T-helper 1 cell (primary cell): ENCODE measurements around the gene NRIP1.
A peak's percentile ranks its signal among the peaks of the same experiment; 100 is the strongest.

Experiments used
- DNase-seq, 5 donors: peaks; one replicate each; pipeline ENCODE4 v3.0.0-alpha.2; 2012 to 2020

Gene NRIP1

DNA sequence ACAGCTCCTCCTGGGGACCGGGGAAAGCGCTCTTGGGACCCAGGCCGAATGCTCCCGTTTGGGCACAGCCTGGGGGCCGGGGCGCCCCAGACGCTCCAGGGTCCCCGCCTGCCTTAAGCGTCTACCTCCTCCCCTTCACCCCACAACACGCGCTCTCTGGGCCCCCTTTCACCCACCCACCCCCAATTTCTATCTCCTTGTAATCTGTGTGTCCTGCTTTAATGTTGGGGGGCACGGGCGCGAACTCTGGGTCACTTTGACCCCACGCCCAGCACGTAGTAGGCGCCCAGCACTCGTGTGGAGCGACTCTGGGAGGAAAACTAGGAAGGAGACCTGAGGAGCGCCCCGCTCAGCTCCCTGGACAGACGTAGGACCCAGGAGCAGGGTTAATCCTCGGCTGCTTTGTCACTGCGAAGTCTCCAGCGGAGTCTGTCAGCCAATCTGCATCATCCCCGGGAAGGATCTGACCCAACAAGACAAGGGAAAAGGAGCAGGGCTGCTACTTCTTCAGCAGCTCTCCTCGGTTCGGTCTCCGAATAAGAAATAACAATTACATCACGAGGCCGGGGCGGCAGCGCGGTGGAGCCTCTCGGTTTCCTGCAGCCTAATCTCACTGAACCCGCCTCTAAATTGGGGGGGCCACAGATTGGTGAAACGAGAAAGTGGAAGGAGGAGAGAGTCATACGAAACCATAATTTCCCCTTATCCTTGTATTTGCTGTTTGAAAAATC is 757 bp upstream of the NRIP1 start:
- DNase-seq = peak; percentile 34 to 69 (median 60)

DNA sequence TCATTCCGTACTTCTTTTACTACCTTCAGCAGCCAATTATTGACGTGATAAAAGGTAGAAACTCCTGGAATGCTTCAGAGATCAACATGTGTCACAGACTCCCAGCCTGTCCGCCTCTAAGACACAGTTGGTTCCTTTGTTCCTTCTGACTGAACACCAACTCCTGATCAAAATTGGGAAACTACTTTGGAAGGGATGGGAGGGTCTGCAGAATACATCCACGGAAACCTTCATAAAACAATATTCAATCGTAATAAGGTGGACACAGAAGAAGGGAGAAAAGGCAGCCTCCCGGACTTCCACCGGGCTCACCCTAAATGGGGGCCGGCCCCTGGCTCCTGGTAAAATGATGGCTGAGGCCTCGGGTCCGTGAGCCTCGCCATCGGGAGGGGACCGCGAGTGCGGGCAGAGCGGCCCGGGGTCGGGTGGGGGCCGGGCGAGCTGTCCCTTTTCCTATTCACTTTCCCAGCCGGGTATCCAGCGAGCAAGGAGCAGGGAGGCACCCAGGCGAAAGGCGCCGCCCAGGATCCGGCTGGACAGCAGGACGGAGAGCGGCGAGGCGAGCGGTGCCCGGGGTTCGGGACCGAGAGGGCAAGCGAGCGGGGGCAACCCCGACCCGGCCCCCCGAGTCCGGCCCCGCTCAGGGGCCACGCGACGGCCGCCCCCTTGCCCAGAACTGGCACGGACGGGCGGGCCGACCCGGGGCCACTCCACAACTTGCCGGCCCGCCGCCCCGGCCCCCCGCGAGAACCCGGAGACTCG is 805 bp downstream of the NRIP1 start:
- peak in 1 of 5 donors; percentile 11 for DNase-seq

DNA sequence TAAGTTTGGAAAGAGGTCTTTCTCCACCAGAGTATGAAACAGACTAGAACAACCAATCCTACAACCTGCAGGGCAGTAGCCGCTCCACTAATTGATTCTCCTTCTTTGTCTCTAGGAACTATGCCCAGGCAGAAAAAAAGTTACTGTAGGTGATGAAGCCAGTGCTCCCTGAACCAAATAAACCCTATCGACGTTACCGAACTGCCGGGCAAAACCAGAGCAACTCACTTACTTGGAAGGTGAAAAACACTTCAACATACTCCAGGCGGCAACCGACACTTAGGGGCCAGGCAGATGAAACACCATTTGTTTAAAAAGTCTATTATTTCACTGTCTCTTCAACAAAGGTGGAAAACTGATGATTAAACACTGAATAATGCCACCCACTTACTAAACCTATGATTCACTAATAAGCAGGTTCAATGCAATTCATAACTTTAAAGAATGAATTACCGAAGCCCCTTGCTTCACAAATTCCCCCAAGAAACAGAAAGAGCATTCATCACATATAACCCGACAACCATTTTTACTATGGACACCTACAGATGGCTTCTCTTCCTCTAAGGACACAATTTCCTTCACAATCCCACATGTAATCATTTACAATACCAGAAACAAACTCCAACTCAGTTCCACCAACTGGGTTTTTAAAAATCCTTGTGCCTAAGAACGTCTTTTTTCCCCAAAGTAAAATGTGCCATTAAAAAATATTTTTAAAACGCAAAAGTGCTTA is 1.6 kb downstream of the NRIP1 start:
- no peak for DNase-seq

DNA sequence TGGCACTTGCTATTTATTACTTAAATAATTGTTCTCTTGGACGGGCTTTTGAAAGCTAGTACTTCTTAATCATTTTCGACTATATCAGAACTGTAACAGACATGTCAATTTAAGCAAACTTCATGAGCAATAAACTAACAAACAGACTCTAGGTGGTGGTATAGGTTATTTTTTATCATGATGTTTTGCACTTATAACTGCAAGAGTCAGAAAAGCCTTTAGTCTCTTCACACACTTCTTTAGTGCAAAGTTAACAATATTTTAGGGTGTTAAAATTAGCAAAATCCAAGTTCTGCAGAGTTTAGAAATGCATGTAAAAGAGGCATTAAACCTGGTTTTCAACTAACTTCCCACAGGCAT is 2.2 kb downstream of the NRIP1 start:
- peak in 1 of 5 donors; percentile 17 for DNase-seq

DNA sequence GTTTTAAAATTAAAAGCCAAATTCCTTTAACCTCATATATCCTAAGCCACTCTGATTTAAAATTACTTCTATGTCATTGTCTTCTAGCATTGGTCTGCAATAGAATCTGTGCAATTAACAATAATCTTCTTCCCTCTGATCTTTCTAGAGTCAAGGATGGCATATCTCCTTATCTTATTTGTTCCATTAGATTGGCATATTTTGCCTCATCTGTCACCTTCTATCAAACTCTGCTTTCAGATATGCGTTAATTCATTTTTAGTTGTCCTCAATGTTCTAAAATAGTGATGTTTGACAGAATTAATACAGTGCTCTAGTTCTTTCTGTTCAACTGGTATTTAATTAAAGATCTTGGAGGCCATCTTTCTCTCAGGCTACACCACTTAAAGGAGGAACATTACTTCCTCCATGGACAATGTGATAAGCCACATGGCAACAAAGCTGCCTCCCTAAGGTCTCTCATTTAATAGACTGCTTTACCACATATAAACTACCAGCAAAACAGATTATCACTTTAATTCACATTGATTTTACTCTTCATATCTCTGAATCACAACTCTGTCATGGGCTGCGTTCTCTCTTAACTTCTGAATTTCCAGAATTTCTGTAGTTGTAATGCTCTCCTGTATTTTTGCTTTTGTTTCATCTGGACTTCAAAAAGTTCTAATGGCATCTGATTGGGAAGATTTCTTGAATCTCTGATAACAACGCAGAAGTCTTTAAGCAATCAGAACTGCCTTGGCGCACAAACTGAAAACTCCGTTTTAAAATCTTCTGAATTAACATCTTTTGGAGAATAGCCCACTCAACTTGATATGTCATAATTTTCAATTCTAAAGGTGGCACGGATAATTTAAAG is 2.8 kb downstream of the NRIP1 start:
- DNase-seq = no peak

DNA sequence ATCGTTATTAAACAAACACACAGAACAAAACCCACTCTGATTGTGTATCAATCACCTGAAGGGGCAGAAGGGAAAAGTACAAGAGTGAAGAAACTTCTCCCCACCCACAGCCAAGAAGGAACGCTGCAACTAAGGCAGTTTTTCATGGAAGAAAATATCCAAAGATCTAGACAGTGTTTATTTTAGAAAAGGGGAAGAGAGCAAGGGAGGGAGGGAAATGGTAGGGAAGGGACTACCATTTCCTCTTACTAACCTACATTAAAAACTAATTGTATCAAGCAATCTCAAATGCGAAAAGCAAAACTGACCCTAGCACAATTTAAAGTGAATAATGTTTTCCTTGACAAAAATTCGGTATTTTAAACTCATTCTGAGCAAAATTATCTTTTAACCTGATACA is 3.5 kb downstream of the NRIP1 start:
- DNase-seq = no peak

DNA sequence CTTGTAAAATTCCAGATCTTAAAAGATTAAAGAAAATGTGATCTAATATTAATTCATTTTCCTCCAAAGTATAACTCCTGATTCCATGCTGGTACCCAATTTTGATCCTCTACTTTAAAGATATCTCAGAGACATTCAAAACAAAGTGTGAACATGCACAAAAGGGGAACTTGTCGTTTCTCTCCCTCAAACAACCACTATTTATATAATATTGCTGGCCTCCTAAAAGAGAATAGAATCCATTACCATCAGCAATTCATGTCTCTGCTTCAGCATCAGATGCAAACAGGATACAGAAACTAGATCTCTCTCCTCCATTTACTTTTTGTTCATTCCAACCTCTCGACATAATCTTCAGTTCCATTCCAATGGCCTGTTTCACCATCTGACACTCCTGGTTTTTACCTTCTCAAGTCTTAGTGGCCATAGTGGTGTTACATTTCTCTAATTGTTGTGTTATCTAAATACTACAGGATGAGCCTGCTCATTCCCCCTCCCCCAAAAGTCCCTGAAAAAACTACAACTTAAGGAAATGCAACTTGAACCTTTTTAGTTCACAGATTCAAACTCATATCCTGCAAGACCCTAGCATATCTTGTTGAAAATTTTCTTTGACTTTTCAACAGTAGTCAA is 4.1 kb downstream of the NRIP1 start:
- no peak for DNase-seq

DNA sequence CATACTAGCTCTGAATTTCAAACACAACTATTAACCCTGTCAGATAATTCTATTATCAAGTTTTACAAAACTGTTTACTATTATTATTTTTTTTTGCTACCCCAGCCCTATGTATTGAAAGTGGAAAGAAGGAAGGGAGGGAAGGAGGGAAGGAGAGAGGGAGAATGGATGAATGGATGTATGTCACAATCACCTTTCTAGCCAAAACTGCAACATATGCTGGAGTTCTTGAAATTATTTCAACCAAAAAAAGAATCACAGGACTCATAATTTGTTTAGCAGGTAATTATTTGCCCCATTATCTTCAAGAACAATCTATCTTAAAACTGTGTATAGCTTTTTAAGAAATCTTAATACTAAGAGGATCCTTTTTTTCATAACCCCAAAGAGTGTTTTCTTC is 5.4 kb downstream of the NRIP1 start:
- DNase-seq = no peak

DNA sequence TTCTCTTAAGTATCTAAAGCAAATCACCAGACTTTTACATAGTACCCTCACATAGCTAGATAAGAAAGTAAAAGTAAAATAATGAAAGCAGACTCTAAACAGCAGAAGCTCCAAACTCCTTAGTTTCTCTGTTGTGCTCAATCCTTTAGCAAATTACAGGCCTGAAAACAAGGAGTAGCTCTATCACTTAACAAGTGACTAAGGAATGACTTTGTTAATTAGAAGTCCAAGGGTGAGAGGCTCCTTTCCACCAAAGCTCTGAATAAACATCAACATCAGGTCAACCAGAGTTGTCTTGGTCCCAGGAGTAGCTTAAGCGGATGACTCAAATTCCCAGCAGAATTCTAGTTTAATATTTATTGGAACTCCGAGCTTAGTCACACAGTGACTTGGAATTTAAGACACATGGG is 5.9 kb downstream of the NRIP1 start:
- DNase-seq = no peak

DNA sequence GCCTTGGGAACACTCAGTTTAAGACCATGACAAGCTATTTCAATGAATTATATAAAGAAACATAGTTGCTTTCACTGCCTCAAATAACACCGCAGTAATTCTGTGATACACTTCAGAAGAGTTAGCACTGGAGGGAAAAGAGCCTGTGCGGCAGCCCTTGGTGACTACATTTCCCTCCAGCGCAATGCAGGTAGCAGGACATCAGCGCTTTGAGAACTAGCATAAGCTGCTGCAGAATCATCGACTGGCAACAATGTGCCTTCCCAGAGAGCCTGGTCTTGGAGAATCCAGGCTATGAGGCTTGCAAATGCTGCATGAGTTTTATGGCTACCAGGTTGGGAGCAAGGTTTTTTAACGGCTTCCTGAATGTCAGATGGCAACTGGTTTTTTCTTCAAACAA is 7.5 kb downstream of the NRIP1 start:
- no peak for DNase-seq

DNA sequence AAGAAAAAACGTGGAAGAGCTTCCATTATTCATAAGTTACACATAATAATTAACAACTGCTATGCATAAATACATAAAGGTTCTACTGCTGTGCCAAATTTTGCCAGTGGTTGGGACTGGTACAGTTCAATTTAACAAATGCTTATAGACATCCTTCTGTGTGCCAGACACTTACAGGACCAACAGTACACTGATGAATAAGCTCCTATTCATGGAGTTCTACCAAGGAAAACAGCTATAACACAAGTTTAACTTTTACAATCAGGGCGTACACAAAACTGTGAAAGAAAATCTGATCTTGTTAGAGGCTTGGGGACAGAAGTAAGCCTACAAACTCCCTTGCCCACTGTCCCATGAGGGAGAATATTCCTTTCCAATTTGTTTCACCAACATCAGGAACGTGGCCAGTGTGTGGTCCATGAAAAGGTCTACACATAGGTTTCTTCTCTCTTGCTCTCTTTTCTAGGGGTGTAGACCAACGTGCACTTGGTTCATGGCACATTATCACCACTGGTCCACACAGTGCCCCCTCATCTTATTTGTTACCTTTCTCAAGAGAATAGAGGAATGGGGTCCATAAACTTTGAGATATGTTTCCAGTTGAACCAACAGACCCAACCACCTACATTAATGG is 10.1 kb downstream of the NRIP1 start:
- DNase-seq = no peak

DNA sequence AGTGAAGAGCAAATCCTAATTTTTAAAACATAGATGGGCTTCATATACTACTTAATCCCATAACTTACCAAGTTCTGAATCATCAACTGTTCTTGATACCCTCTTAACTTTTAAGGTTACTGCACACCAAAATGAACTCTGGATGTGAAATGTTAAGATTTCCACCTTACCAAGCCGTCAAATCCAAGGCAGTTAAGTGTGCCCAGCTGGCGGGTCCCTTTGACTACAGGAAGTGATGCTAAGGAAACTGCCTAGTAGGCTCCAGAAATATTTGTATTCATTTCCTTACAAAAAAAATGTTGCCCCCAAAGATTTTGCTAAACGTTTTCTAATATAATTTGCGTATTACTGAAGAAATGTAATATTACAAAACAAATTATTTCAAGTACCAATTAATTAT is 10.7 kb downstream of the NRIP1 start:
- DNase-seq = no peak

DNA sequence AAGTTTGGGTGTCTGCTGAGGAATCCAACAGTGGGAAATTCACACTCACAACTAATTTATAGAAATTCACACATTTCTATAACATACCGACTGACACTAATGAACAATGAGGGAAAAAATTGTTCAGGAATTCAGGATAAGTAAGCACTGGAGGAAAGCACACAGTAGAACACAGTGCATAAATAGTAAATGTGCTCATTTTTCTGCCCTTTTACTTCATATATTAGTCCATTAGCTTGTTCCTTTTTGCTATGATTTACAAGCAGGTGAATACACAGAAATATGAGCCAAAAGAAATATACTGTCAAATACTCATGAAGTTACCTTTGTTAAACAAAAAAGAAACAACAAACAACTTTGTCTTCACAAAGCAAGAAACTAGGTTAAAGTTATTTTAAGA is 11.3 kb downstream of the NRIP1 start:
- DNase-seq = no peak

DNA sequence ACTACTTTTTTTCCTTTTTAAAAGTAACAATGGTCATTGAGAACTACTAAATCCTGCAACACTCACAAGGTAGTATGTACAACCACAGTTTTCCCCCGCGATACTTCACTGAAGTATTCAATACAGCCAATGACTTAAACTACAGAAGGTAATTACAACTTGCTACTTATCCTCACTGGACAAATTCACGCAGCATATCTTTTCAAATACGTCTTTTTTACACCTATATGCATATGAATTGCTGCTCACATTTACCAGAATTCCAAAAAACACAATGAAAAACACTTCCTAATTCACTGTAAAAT is 12.4 kb downstream of the NRIP1 start:
- DNase-seq = no peak

DNA sequence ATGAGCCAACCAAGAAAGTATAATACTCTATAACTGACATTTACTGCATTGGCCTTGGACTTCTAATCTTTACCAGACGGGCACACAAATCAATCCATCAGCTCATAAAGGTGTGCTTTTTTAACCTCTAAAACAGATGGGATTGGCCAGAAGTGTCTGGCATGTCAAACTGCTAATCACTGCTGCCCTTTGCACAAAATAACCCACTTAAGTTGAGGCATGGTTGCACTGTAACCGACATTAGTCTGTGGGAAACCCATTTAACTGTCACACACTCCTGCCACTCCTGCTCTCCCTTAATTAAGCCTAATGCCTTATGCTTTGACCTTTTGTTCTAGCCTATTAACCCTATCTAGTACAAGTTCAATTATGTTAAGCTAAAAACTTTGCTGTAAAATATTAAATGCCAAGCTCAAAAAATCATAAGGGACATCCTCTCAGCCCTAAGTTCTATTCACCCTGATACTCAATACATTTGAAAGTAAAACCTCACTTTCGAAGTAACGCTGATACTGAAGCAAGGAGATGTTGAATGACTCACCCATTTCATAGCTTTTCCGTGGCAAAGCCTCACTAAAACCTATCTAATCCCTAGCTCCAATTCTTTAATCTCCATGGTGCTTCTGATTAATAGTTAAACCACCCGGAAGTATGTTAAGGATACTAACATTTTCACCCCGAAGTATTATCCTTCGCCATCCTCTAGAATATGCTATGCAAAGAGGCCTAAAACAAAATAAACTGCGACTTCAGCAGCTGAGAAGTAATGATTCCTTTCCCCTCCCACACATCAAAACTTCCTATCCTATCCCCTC is 12.9 kb downstream of the NRIP1 start:
- DNase-seq = peak in 1 of 5 donors; percentile 27

DNA sequence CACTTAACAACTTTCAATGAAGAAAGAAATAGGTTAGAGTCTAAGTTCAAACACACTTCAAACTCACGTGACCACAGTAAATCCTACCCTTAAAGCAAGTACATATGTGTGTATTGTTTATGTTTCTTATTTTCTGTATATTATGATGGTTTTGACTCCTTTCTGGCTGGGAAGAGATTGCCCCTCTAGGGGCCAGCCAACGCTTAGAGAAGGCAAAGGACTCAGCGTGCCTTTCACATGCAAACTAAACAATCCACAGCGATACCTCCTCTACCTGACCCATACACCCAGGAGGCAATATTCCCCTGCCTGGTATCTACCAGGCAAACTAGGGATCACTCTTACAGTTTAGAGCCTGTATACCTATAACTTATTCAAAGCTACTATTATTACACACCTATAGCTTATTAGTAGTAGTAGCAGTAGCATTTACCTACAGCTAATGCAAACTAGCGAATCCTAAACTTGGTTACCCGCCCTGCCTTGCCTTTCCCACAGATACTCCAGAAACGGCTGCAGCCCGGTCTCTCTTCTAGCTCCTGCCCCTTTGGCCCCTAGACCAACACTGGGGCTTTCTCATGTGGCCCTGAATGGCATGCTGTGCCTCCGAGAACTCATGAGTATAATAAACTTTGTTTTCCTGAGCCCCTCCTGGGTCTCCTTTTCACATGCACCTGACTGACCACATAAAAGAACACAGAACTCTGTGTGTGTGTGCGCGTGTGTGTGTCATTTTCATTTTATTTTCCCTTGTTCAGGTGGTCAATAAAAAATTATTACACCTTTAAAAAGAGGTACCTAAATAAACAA is 14.0 kb downstream of the NRIP1 start:
- DNase-seq = no peak

DNA sequence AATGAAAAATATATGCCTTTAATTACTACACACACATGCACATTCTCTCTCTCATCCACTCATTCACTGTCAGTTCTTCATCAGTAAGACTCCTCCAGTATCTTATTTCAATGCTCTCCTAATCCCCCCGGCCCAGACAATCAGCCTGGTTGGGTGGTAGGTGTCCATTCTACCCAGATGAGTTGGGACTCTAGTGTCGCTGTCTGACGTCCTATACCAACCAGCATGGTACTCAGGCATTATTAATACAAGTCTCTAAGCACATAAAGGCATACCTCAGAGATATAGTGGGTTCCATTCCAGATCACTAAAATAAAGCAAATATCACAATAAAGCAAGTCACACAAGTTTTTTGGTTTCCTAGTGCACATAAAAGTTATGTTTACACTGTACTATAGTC is 19.8 kb downstream of the NRIP1 start:
- no peak for DNase-seq

DNA sequence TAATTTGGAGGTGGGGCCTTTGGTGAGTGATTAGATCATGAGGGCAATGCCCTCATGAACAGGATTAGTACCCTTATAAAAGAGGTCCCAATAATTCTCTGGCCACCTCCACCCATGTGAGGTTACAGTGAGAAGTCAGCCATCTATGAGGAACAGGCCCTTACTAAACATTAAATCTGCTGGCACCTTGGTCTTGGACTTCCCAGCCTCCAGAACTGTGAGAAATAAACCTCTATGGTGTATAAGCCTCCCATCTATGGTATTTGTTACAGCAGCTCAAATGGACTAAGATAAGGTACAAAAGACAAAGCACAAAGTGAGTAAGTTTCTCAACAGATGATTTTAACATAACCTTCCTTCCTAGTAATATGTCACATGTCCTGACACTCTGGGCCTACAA is 22.3 kb downstream of the NRIP1 start:
- DNase-seq = no peak

DNA sequence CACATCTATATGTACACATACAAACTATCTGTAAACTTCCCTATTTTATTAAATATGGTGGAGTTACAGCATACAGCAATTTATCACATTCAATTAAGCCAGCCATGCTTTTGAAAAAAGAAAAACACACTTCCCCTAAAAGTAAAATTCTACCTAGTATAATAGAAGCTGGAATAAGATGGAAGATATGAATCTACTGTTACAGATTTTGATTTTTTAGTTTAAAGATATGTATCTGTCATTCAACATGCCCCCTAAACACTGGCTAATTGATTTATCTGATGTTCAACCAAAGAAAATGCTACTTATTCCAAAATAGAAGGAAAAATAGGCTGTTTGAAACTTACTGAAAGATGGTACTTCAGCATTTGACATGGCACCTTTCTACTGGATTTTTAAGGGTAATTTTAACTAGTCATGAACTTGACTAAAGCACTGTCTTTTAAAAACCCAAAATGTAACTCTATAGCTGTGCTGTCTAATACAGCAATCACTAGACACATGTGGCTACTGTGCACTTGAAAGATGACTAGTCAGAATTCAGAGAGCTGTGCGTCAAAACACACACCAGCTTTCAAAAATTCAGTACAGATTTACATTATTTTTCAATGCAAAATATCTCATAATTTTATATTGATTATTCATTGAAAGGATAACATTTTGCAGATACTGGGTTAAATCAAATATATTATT is 25.0 kb downstream of the NRIP1 start:
- DNase-seq = no peak

DNA sequence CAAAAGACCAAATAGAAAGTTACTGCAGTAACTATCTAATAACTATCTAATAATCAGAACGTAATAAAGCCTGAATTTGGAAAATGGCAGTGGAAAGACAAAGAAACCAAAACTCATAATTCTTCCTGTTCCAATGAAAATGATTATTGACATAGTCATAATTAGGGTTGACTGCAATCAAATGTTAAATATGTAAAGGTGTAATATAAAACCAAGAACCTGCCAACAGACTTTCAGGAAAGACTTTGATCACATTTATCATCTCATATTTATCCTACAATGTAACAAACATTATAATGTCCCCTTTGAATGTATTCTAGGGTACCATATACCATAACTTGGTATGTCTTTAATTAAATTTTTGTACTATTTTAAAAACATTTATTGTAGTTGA is 26.9 kb downstream of the NRIP1 start:
- no peak for DNase-seq
